Measurements from ENCODE around the gene MEIS1.

The MEIS1 gene

GRCh38 chr2:66443186-66443978 lies 8.5 kb downstream of the MEIS1 start:
- no peak for TF ChIP-seq CTCF (IDR thresholded peaks at IDR 0.05)

- TF ChIP-seq CTCF (IDR thresholded peaks at IDR 0.05) = no peak
Observed at GRCh38 chr2:66443979-66444861, 9.3 kb downstream of the MEIS1 start.

- no peak for TF ChIP-seq CTCF (IDR thresholded peaks at IDR 0.05)
Observed at GRCh38 chr2:66445076-66445924, 10.4 kb downstream of the MEIS1 start.

- no peak for TF ChIP-seq CTCF (IDR thresholded peaks at IDR 0.05)
Observed at GRCh38 chr2:66445925-66446871, 11.3 kb downstream of the MEIS1 start.

GRCh38 chr2:66446941-66447340 lies 12.0 kb downstream of the MEIS1 start:
- no peak for TF ChIP-seq CTCF (IDR thresholded peaks at IDR 0.05)

GRCh38 chr2:66447677-66448076 lies 12.8 kb downstream of the MEIS1 start:
- no peak for TF ChIP-seq CTCF (IDR thresholded peaks at IDR 0.05)

Measured in LNCAP (cell line).